ENCODE measurements around the gene SPDYE2B. TPM values are rescaled to one million over a fixed set of nuclear protein-coding genes. Genes with fewer than 3 reads are reported as not detected.

Gene SPDYE2B
- total RNA-seq: not detected

GRCh38 chr7:102649924-102650323 lies at the start of gene SPDYE2B:
Gene SPDYE2B (plus strand): TSS chr7:102650319. CDS start chr7:102652349, 2,030 bp downstream.

DNA sequence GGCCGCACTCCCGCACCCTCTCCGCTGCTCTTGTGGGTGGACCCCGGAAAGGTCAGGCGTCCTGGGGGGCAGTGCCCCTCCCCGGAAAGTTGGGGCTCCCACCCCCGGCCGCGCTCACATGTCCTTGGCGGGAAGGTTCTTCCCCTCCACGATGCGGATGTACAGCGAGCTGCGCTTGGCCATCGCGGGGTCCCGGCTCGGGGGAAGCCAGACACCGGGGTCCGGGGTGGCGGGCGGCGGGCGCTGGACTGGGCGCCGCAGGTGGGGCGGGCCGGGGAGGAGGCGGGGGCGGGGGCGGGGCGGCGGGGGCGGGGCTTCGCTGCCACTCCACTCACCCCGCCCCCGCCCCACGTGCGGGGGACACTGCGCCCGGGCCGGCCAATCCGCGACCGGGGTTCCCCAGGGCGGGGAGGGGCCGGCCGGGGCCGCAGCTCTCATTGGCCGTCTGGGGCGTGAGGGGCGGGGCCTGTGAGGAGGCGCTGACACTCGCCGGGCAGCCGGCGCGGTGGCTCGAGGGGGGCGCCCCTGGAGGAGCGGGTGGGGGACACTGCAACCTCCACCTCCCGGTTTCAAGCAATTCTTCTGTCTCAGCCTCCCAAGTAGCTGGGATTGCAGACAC lies 33.5 kb upstream of the SPDYE2B start, which contains the start of gene RASA4:
RASA4 (minus strand) TSS at position 250 of the 619 bp plus-strand sequence; CDS start at position 183, 67 bp downstream.

DNA sequence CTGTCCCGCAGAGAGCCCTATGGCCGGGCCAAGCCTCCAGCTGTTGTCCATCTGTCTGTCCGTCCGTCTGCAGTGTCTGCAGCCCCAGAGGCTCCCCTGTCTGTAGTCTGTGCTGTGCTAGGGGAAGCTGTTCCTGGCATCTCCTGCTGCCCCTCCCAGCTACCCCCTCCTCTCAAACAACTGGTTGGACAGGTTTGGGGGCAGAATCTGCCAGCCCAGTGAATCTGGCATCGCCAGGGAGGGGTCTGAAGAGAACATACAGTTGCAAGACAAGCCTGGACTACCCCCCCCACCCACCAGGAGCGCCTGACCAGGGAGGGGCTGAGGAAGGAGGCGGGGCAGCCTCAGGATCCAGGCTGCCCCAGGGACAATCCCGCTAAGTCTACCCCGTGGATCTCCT lies 7.4 kb upstream of the SPDYE2B start, which contains the start of gene UPK3BL1:
UPK3BL1 (minus strand) TSS at position 101 of the 400 bp plus-strand sequence; CDS start at position 51, 50 bp downstream.

GRCh38 chr7:102671166-102671955 lies 21.2 kb downstream of the SPDYE2B start, which contains the start of gene POLR2J2:
Gene POLR2J2 (minus strand): TSS chr7:102671663. CDS start chr7:102671601, 62 bp downstream.

Small RNA genes within 50 kb of the gene (small RNA-seq; reads per million reads assigned to genes)
- gene AC105052.3 (not detected), gene UPK3BL1 (not detected)

Other genes starting within 250 kb of the SPDYE2B start
- gene ORAI2, start 216.7 kb upstream of the SPDYE2B start, total RNA-seq: 45.4 TPM
- 13.6 TPM for gene ALKBH4, start 185.5 kb upstream of the SPDYE2B start, total RNA-seq
- gene LRWD1, start 185.3 kb upstream of the SPDYE2B start, total RNA-seq: 44.5 TPM
- gene POLR2J, start 171.4 kb upstream of the SPDYE2B start, total RNA-seq: 13.1 TPM
- 17.1 TPM for gene RASA4B, start 132.5 kb upstream of the SPDYE2B start, total RNA-seq
- gene UPK3BL2, start 106.6 kb upstream of the SPDYE2B start, total RNA-seq: 2.8 TPM
- gene SPDYE2, start 99.1 kb upstream of the SPDYE2B start, total RNA-seq: 0.23 TPM
- gene POLR2J3, start 77.7 kb upstream of the SPDYE2B start, total RNA-seq: 34.4 TPM
- 56.5 TPM for gene RASA4, start 33.6 kb upstream of the SPDYE2B start, total RNA-seq
- gene UPK3BL1, start 7.5 kb upstream of the SPDYE2B start, total RNA-seq: 28.8 TPM
- 5.3 TPM for gene POLR2J2, start 21.3 kb downstream of the SPDYE2B start, total RNA-seq
- 20.3 TPM for gene FAM185A, start 98.7 kb downstream of the SPDYE2B start, total RNA-seq

All from diencephalon (tissue), 1 donor.